Thymus (tissue), 14 donors: ENCODE data around the gene RPL6. TPM values are rescaled to one million over a fixed set of nuclear protein-coding genes. Genes with fewer than 3 reads are reported as not detected.
"Not testable (repeated sequence)": the region's sequence is repeated elsewhere in the genome, so short reads cannot be mapped to it uniquely, and the experiment has no call there.

Experiments used
- DNase-seq, 9 donors: peaks; one replicate each; pipeline ENCODE4 v3.0.0-alpha.2; 2013; ENCODE audit warnings: low spot score in 9 of 9, low read depth in 6 of 9, missing footprints in 1 of 9
- H3K27ac ChIP-seq, 2 donors: one replicate each; pipeline ENCODE4 v1.5.1; 2013; ENCODE audit warnings: control low read depth in 1 of 2, low read depth in 1 of 2, low read length in 1 of 2, mild to moderate bottlenecking in 1 of 2, moderate library complexity in 1 of 2
- H3K27me3 ChIP-seq, 2 donors: one replicate each; pipeline ENCODE4 v1.5.1; 2013; ENCODE audit warnings: low read length in 1 of 2; ENCODE audit not compliant: control insufficient read depth in 2 of 2, insufficient read depth in 1 of 2
- H3K36me3 ChIP-seq, 2 donors: one replicate each; pipeline ENCODE4 v1.5.1; 2013; ENCODE audit warnings: low read length in 1 of 2, mild to moderate bottlenecking in 1 of 2, moderate library complexity in 1 of 2; ENCODE audit not compliant: control insufficient read depth in 2 of 2, insufficient read depth in 2 of 2
- H3K4me1 ChIP-seq, 2 donors: one replicate each; pipeline ENCODE4 v1.5.1; 2013; ENCODE audit warnings: low read length in 2 of 2; ENCODE audit not compliant: control insufficient read depth in 2 of 2, insufficient read depth in 2 of 2
- H3K4me3 ChIP-seq, 2 donors: one replicate each; pipeline ENCODE4 v1.5.1; 2013; ENCODE audit warnings: low read length in 2 of 2, control low read depth in 1 of 2, mild to moderate bottlenecking in 1 of 2
- H3K9me3 ChIP-seq, 2 donors: one replicate each; pipeline ENCODE4 v1.5.1; 2013; ENCODE audit warnings: low read length in 1 of 2, mild to moderate bottlenecking in 1 of 2; ENCODE audit not compliant: control insufficient read depth in 2 of 2, insufficient read depth in 1 of 2
- WGBS: extraction: QIAGEN DNeasy Blood & Tissue Kit; methylation state at CpG from one replicate; pipeline ENCODE4 v1.1.7; 2013; 5-methylcytosine and 5-hydroxymethylcytosine counted together
- long read RNA-seq, 10 donors: transcript quantifications; one replicate each; lab custom pipeline, GENCODE V29; 2026
- polyA plus RNA-seq: library from polyadenylated mRNA; stranded (reverse); fragments of 200-250 nt; gene quantifications from one replicate; pipeline ENCODE4 v1.2.3, GENCODE V29; 2013
- total RNA-seq: library from RNA; stranded (reverse); fragments of 120-200 nt; gene quantifications from one replicate; pipeline ENCODE4 v1.2.4, GENCODE V29; 2013
- donor health status: healthy.

Gene RPL6
- 2,335 TPM for total RNA-seq
- 3,437 TPM for polyA plus RNA-seq
- long read RNA-seq, donor 1, transcript RPL6-204 (2 exons, 612 nt) = minor isoform, 5 of 112 reads
- long read RNA-seq, donor 1, transcript RPL6-201 (7 exons, 947 nt) = major isoform, 47 of 112 reads
- long read RNA-seq, donor 1, partial matches to known transcripts = 57 of 112 reads
- long read RNA-seq, donor 1, other reads (novel, unspliced or antisense) = 0 of 112 reads
- long read RNA-seq, donor 2 = 0 reads
- long read RNA-seq, donor 3, transcript RPL6-204 (2 exons, 612 nt) = minor isoform, 14 of 1,266 reads
- long read RNA-seq, donor 3, transcript RPL6-201 (7 exons, 947 nt) = major isoform, 481 of 1,266 reads
- long read RNA-seq, donor 3, transcript RPL6-205 (3 exons, 583 nt) = minor isoform, 25 of 1,266 reads
- long read RNA-seq, donor 3, transcript RPL6-202 (7 exons, 1,074 nt) = minor isoform, 13 of 1,266 reads
- long read RNA-seq, donor 3, partial matches to known transcripts = 666 of 1,266 reads
- long read RNA-seq, donor 3, other reads (novel, unspliced or antisense) = 62 of 1,266 reads
- long read RNA-seq, donor 4, transcript RPL6-201 (7 exons, 947 nt) = major isoform, 209 of 510 reads
- long read RNA-seq, donor 4, transcript RPL6-205 (3 exons, 583 nt) = minor isoform, 10 of 510 reads
- long read RNA-seq, donor 4, transcript RPL6-204 (2 exons, 612 nt) = minor isoform, 11 of 510 reads
- long read RNA-seq, donor 4, partial matches to known transcripts = 262 of 510 reads
- long read RNA-seq, donor 4, other reads (novel, unspliced or antisense) = 16 of 510 reads
- long read RNA-seq, donor 5, transcript RPL6-202 (7 exons, 1,074 nt) = minor isoform, 19 of 2,067 reads
- long read RNA-seq, donor 5, transcript RPL6-204 (2 exons, 612 nt) = minor isoform, 54 of 2,067 reads
- long read RNA-seq, donor 5, transcript RPL6-201 (7 exons, 947 nt) = major isoform, 659 of 2,067 reads
- long read RNA-seq, donor 5, transcript RPL6-205 (3 exons, 583 nt) = minor isoform, 51 of 2,067 reads
- long read RNA-seq, donor 5, partial matches to known transcripts = 1,196 of 2,067 reads
- long read RNA-seq, donor 5, other reads (novel, unspliced or antisense) = 76 of 2,067 reads
- long read RNA-seq, donor 6, transcript RPL6-201 (7 exons, 947 nt) = major isoform, 229 of 408 reads
- long read RNA-seq, donor 6, transcript RPL6-202 (7 exons, 1,074 nt) = minor isoform, 7 of 408 reads
- long read RNA-seq, donor 6, transcript RPL6-204 (2 exons, 612 nt) = minor isoform, 7 of 408 reads
- long read RNA-seq, donor 6, transcript RPL6-205 (3 exons, 583 nt) = minor isoform, 12 of 408 reads
- long read RNA-seq, donor 6, partial matches to known transcripts = 139 of 408 reads
- long read RNA-seq, donor 6, other reads (novel, unspliced or antisense) = 14 of 408 reads
- long read RNA-seq, donor 7, transcript RPL6-201 (7 exons, 947 nt) = major isoform, 326 of 740 reads
- long read RNA-seq, donor 7, transcript RPL6-202 (7 exons, 1,074 nt) = minor isoform, 12 of 740 reads
- long read RNA-seq, donor 7, transcript RPL6-205 (3 exons, 583 nt) = minor isoform, 21 of 740 reads
- long read RNA-seq, donor 7, transcript RPL6-204 (2 exons, 612 nt) = minor isoform, 9 of 740 reads
- long read RNA-seq, donor 7, partial matches to known transcripts = 345 of 740 reads
- long read RNA-seq, donor 7, other reads (novel, unspliced or antisense) = 25 of 740 reads
- long read RNA-seq, donor 8, transcript RPL6-205 (3 exons, 583 nt) = minor isoform, 7 of 315 reads
- long read RNA-seq, donor 8, transcript RPL6-201 (7 exons, 947 nt) = major isoform, 163 of 315 reads
- long read RNA-seq, donor 8, partial matches to known transcripts = 134 of 315 reads
- long read RNA-seq, donor 8, other reads (novel, unspliced or antisense) = 5 of 315 reads
- long read RNA-seq, donor 9, transcript RPL6-205 (3 exons, 583 nt) = minor isoform, 8 of 439 reads
- long read RNA-seq, donor 9, transcript RPL6-201 (7 exons, 947 nt) = major isoform, 197 of 439 reads
- long read RNA-seq, donor 9, transcript RPL6-204 (2 exons, 612 nt) = minor isoform, 8 of 439 reads
- long read RNA-seq, donor 9, partial matches to known transcripts = 204 of 439 reads
- long read RNA-seq, donor 9, other reads (novel, unspliced or antisense) = 15 of 439 reads
- long read RNA-seq, donor 10, transcript RPL6-204 (2 exons, 612 nt) = minor isoform, 18 of 585 reads
- long read RNA-seq, donor 10, transcript RPL6-201 (7 exons, 947 nt) = major isoform, 272 of 585 reads
- long read RNA-seq, donor 10, transcript RPL6-205 (3 exons, 583 nt) = minor isoform, 10 of 585 reads
- long read RNA-seq, donor 10, partial matches to known transcripts = 256 of 585 reads
- long read RNA-seq, donor 10, other reads (novel, unspliced or antisense) = 26 of 585 reads

DNA sequence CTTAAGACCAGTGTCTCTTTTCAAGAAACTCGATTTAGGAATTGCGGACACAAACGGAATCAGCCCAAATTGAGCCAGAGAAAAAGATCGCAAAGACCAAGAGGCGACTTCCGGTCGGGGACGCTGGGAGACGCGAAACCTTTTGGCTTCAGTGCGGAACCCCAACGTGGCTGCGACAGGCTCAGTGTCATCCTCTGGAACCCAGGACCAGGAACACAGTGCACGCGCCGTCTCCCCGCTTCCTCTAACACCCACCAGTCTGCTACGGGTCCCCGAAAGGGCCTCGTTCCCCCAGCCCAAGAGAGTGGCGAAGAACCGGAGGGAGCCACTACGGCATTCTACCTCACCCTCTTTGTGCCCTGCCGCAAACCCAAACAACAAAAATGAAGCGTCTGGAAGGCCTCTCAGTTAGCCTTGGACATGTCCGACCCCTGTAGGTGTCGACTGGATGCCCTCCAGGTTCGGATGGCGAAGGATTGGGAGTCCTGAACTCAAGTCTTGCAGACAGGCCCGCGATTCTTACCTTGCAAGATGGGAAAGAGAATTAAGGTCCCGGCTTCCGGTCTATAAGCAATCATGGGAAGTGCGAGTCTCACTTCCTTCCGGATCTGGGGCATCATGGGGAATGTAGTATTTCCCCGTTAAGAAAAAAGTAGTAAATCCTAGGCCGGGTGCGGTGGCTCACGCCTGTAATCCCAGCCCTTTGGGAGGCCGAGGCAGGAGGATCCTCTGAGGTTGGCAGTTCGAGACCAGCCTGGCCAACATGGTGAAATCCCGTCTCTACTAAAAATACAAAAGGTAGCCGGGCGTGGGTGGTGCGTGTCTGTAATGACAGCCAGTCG, at the start of gene RPL6:
Gene RPL6, minus strand, starts transcription at position 542 of the 842 bp plus-strand sequence. CDS start 949 bp downstream, outside the sequence.
- H3K9me3 ChIP-seq = no peaks in the 10 kb centered on the region
- WGBS = 13% methylated on average over 46 of the region's 46 CpGs
- peaks cover 24 to 41% of the 10 kb centered on the region in 2 donors for H3K36me3 ChIP-seq
- peak within 1 kb of the TSS; percentile 70 to 73 for H3K4me3 ChIP-seq
- peak within 1 kb of the TSS; percentile 95 for H3K27ac ChIP-seq
- peak; percentile 72 to 96 (median 87) for DNase-seq
- peaks cover 5 to 8% of the 10 kb centered on the region in 2 donors for H3K4me1 ChIP-seq
- no peaks in the 10 kb centered on the region for H3K27me3 ChIP-seq

DNA sequence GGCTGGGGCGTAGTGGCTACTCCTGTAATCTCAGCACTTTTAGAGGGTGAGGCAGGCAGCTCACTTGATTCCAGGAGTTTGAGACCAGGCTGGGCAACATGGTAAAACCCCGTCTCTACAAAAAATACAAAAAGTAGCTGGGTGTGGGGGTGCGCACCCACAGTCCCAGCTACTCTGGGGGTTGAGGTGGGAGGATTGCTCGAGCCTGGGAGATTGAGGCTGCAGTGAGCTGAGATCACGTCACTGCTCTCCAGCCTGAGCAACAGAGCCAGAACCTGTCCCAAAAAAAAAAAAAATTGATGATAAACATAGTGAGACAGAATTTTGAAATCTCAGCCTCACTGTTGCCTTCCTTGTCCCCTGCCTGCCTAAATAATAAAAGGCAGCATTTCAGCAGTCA, 49.3 kb upstream of the RPL6 start:
- DNase-seq = no peak
- WGBS = 98% methylated on average over 5 of the region's 5 CpGs
- peaks cover 30 to 33% of the 10 kb centered on the region in 2 donors for H3K36me3 ChIP-seq

DNA sequence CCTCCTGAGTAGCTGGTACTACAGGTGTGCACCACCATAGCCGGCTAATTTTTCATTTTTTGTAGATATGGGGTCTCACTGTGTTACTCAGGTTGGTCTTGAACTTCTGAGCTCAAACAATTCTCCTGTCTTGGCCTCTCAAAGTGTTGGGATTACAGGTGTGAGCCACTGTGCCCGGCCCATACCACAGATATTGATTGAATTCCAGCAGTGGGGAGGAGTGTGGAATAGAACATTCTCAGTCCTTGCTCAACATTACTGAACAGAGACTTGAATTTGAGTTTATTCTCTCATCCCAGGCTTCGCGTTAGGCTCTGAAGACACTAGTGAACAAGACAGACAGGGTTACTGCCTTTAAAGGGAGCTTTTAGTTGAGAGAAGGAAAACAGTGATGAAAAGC, 48.9 kb upstream of the RPL6 start:
- over 99% methylated on average over 4 of the region's 4 CpGs for WGBS
- no peak overlapping the region for H3K4me3 ChIP-seq
- no peaks in the 10 kb centered on the region for H3K27me3 ChIP-seq
- H3K36me3 ChIP-seq = peaks cover 33 to 38% of the 10 kb centered on the region in 2 donors
- no peak overlapping the region for H3K27ac ChIP-seq
- no peaks in the 10 kb centered on the region for H3K4me1 ChIP-seq
- DNase-seq = no peak
- no peaks in the 10 kb centered on the region for H3K9me3 ChIP-seq

More for the DNA sequence above, 49.3 kb upstream of the RPL6 start:
- Histone ChIP-seq H3K4me3 (no peak overlapping the region), H3K27me3 (no peaks in the 10 kb centered on the region), H3K27ac (no peak overlapping the region), H3K4me1 (no peaks in the 10 kb centered on the region), H3K9me3 (no peaks in the 10 kb centered on the region)

DNA sequence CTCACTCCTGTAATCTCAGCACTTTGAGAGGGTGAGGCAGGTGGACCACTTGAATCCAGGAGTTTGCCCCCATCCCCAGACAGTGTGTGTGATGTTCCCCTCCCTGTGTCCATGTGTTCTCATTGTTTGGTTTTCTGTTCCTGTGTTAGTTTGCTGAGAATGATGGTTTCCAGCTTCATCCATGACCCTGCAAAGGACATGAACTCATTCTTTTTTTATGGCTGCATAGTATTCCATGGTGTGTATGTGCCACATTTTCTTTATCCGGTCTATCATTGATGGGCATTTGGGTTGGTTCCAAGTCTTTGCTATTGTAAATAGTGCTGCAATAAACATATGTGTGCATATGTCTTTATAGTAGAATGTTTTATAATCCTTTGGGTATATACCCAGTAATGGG, 47.7 kb upstream of the RPL6 start:
- DNase-seq = not testable (repeated sequence)
- WGBS = 100% methylated on average over 1 of the region's 1 CpG
- H3K36me3 ChIP-seq = peaks cover 39 to 47% of the 10 kb centered on the region in 2 donors

DNA sequence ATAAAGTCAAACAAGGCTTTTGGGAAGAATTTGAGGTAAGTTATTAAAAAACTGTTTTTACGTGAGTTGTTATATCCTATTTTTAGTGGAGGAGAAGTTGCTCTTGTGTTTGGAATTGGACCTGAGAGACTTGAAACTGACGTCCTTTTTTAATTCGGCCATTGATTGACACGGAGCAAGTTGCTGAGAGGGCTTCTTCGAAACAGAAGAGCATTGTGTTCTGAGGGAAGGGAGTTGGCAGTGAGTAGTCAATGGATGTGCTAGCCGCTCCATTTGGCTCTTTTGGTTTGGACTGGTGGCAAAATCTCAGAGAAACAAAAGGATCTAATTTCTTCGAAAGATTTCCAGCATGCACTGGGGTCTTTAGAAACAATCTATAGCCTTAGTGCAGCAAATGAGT, 46.6 kb upstream of the RPL6 start:
- H3K27me3 ChIP-seq = no peaks in the 10 kb centered on the region
- H3K36me3 ChIP-seq = peaks cover 39 to 50% of the 10 kb centered on the region in 2 donors
- H3K27ac ChIP-seq = no peak overlapping the region
- H3K4me1 ChIP-seq = no peaks in the 10 kb centered on the region
- DNase-seq = no peak
- no peaks in the 10 kb centered on the region for H3K9me3 ChIP-seq
- H3K4me3 ChIP-seq = no peak overlapping the region
- WGBS = over 99% methylated on average over 7 of the region's 7 CpGs

More for the DNA sequence above, 47.7 kb upstream of the RPL6 start:
- H3K4me3 ChIP-seq, H3K27ac ChIP-seq, H3K4me1 ChIP-seq, H3K9me3 ChIP-seq, H3K27me3 ChIP-seq: not testable (repeated sequence)

DNA sequence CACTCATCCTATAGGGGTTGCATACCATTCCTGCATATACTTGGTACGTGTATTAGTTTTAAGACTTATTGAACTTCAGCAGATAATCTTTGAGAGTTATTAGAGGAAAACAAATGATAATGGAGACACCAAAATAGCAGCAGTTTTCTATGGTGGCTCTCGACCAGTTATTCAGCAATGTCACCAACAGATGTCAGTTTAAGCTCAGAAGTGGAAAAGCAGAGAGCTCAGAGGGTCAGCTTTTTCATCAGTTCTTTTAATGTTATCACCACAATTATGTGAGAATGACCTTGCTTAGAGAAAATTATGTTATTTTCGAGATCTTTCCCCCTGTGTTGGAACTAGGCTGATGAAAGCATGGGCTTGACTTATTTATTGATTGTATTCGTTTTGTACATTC, 41.3 kb upstream of the RPL6 start:
- H3K4me1 ChIP-seq = no peaks in the 10 kb centered on the region
- H3K4me3 ChIP-seq = no peak overlapping the region
- DNase-seq = no peak
- peaks cover 24 to 63% of the 10 kb centered on the region in 2 donors for H3K36me3 ChIP-seq
- 97% methylated on average over 4 of the region's 4 CpGs for WGBS
- no peaks in the 10 kb centered on the region for H3K27me3 ChIP-seq
- H3K27ac ChIP-seq = no peak overlapping the region
- no peaks in the 10 kb centered on the region for H3K9me3 ChIP-seq

DNA sequence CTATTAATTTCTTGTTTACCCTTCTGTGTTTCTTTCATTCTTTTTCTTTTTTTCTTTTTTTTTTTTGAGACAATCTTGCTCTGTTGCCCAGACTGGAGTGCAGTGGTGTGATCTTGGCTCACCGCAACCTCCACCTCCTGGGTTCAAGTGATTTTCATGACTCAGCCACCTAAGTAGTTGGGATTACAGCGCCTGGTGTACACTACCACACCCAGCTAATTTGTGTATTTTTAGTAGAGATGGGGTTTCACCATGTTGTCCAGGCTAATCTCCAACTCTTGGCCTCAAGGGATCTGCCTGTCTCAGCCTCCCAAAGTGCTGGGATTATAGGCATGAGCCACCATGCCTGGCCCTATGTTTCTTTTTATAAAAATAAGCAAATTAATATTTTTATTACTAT, 38.8 kb upstream of the RPL6 start:
- H3K4me3 ChIP-seq, H3K4me1 ChIP-seq, H3K9me3 ChIP-seq, H3K27ac ChIP-seq, DNase-seq, H3K27me3 ChIP-seq: not testable (repeated sequence)
- H3K36me3 ChIP-seq = peaks cover 12 to 40% of the 10 kb centered on the region in 2 donors
- over 99% methylated on average over 2 of the region's 2 CpGs for WGBS
